GM12874 (cell line): ENCODE data around the gene RIOK2.

ENCODE experiments used
- TF ChIP-seq, protein P1 (sequence below): IDR thresholded peaks from 2 replicates; pipeline ENCODE4 v1.5.1; 2011; ENCODE audit warnings: low read depth, mild to moderate bottlenecking, control low read depth, low read length, moderate library complexity; ENCODE audit not compliant: insufficient read depth

The RIOK2 gene

DNA sequence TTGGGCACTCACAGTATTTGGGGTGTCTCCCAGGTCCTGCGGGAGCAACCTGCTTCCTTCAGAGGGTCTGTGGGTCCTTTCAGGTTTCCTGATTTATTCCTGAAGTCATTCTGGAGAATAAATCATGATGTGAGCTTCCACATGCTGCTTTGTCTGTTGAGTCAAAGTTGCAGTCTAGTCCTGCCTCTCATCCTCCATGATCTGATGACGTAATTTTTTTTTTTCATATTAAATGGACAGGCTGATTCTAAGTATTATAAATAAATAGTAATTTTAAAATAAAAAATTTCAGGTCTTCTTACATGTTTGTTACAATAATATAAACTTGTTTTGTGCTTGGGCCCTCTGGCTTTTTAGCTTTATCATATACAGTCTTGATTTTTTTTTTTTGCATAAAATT, 26.3 kb upstream of the RIOK2 start:
- TF ChIP-seq, protein P1, sequence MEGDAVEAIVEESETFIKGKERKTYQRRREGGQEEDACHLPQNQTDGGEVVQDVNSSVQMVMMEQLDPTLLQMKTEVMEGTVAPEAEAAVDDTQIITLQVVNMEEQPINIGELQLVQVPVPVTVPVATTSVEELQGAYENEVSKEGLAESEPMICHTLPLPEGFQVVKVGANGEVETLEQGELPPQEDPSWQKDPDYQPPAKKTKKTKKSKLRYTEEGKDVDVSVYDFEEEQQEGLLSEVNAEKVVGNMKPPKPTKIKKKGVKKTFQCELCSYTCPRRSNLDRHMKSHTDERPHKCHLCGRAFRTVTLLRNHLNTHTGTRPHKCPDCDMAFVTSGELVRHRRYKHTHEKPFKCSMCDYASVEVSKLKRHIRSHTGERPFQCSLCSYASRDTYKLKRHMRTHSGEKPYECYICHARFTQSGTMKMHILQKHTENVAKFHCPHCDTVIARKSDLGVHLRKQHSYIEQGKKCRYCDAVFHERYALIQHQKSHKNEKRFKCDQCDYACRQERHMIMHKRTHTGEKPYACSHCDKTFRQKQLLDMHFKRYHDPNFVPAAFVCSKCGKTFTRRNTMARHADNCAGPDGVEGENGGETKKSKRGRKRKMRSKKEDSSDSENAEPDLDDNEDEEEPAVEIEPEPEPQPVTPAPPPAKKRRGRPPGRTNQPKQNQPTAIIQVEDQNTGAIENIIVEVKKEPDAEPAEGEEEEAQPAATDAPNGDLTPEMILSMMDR = no peak

DNA sequence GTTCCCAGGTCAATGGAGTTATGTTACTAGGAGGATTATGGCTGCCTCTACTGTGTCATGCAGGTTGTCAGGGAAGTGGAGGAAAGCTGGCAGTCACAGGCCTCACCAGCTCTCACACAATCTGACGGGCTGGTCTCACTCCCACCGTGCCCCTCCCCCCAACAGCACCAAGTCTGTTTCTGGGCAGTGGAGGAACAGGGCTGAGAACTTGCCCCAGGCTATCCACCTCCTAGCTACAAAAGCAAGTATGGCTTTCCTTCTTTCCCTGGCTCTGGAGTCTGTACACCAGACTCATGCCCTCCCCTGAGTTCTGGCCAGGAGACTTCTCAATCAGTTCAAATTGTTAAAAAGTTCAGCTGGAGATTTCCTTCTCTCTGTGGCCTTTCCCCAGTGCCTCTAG, 25.7 kb upstream of the RIOK2 start:
- TF ChIP-seq, protein P1 = no peak

DNA sequence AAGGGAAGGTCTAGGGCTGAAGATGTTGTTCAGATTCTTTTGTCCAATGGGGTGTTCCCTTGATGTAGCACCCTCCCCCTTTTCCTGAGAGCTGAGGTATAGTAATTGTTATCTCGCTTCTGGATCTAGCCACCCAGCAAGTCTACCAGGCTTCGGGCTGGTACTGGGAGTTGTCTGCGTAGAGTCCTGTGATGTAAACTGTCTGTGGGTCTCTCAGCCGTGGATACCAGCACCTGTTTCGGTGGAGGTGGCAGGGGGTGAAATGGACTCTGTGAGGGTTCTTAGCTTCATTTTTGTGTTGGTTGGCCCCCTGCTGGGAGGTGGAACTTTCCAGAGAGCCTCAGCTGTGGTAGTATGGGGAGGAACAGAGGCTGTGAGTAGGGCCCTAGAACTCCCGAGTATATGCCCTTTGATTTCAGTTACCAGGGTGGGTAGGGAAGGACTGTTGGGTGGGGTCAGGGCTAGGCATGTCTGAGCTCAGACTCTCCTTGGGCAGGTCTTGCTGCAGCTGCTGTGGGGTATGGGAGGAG, 25.2 kb upstream of the RIOK2 start:
- TF ChIP-seq, protein P1 = no peak

DNA sequence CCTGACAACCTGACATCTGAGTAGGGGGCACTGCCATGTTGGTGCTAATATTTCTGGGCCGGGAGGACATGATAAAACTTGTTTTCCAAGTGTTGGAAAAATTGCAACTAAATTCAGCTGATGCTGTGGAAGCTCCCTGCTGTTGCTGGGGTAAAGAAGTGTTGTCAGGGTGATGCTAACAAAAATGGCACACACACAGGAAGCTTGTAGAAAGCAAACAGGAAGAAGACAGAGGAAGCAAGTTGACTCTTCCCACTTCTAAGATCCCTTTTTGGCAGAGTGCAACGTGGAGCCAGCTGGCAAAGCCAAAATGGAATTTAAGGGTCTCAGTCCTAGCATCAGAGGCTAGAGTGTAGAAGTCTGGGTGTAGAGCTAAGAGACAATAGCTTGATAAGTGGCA, 11.3 kb upstream of the RIOK2 start:
- TF ChIP-seq, protein P1 = no peak

DNA sequence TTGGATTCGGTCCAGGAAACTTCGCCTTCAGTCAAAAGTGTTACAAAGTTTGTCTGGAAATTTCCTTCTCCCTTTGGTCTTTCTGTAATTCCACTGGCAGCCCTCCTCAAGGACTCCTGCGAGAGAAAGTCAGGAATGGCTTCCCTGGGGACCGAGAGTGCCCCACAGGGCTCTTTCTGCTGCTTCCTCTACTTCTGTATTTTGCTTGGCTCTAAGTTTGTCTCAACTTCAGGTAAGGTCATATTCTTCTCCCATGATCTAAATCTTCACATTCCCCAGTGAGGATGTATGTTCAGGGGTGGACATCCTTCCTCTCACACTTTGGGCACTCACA, 10.3 kb upstream of the RIOK2 start:
- TF ChIP-seq, protein P1 = no peak

DNA sequence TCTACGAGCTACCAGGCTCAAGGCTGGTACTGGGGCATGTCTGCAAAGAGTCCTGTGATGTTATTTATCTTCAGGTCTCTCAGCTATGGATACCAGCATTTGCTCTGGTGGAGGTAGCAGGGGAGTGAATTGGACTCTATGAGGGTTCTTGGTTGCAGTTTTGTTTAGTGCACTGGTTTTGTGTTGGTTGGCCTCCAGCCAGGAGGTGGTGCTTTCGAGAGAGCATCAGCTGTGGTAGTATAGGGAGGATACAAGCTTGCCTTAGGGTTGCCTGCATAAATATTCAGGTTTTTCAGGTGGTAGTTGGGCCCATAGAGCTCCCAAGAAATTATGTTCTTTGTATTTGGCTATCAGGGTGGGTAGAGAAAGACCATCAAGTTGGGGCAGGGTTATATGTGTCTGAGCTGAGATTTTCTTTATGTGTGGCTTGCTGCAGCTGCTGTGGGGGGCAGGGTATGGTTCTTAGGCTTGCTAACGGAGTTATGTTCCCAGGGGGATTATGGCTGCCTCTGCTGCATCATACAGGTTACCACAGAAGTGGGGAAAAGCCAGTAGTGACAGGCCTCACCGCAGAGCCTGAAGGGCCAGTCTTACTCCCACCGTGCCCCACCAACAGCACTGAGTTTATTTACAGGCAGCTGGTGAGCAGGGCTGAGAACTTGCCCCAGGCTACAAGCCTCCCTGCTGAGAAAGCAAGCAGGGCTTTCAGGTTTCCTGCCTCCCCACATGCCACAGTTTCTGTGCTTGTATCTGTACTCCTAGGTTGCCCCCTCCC, 9.7 kb upstream of the RIOK2 start:
- TF ChIP-seq, protein P1 = no peak

DNA sequence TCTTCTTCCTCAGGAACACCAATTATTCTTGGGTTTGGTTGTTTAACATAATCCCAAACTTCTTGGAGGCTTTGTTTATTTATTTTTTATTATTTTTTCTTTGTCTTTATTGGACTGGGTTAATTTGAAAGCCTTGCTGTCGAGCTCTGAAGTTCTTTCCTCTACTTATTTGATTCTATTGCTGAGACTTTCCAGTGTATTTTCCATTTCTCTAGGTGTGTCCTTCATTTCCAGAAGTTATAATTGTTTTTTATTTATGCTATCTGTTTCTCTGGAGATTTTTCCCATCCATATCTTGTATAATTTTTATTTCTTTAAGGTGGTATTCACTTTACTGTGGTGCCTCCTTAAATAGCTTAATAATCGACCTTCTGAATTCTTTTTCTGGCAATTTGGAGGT, 8.8 kb upstream of the RIOK2 start:
- TF ChIP-seq, protein P1 = no peak
